Heart left ventricle (tissue), 16 donors: Measurements from ENCODE around the gene MRPS24. TPM values are rescaled to one million over a fixed set of nuclear protein-coding genes. Genes with fewer than 3 reads are reported as not detected.
A peak's percentile ranks its signal among the peaks of the same experiment; 100 is the strongest.

ENCODE experiments used
- ATAC-seq, 4 donors: fragments of 200-7000 bp; cut with Tn5 transposase; one replicate each; pipeline ENCODE4 v1.9.1; 2020 to 2022; ENCODE audit warnings: moderate library complexity in 4 of 4, mild to moderate bottlenecking in 3 of 4, moderate number of reproducible peaks in 1 of 4
- DNase-seq, 5 donors: peaks; one replicate each; pipeline ENCODE4 v3.0.0-alpha.2; 2020
- H3K27ac ChIP-seq, 12 donors: fragments of 200-600 bp; sonication (generic) in 4 of 12; one replicate each; pipeline versions ENCODE4 v1.5.0 to v1.8.0; 2016 to 2022; ENCODE audit warnings: mild to moderate bottlenecking in 2 of 12
- H3K27me3 ChIP-seq, 9 donors: fragments of 200-600 bp; sonication (generic) in 2 of 9; one replicate each; pipeline versions ENCODE4 v1.5.1 to v1.8.0; 2016 to 2022; ENCODE audit warnings: mild to moderate bottlenecking in 3 of 9
- H3K36me3 ChIP-seq, 9 donors: fragments of 200-600 bp; sonication (generic) in 2 of 9; one replicate each; pipeline versions ENCODE4 v1.5.0 to v1.8.0; 2018 to 2022; ENCODE audit warnings: mild to moderate bottlenecking in 2 of 9
- H3K4me1 ChIP-seq, 12 donors: fragments of 200-600 bp; sonication (generic) in 4 of 12; one replicate each; pipeline versions ENCODE4 v1.5.0 to v1.8.0; 2016 to 2022; ENCODE audit warnings: mild to moderate bottlenecking in 3 of 12
- H3K4me3 ChIP-seq, 12 donors: fragments of 200-600 bp; sonication (generic) in 4 of 12; one replicate each; pipeline versions ENCODE4 v1.5.0 to v1.8.0; 2017 to 2022; ENCODE audit warnings: mild to moderate bottlenecking in 9 of 12, moderate library complexity in 4 of 12
- H3K9me3 ChIP-seq, 12 donors: fragments of 200-600 bp; sonication (generic) in 4 of 12; one replicate each; pipeline versions ENCODE4 v1.5.0 to v1.8.0; 2016 to 2022; ENCODE audit warnings: mild to moderate bottlenecking in 1 of 12
- POLR2A ChIP-seq, 2 donors: fragments of 450-650 bp; IDR thresholded peaks; one replicate each; pipeline ENCODE4 v1.6.1; 2017; ENCODE audit warnings: antibody characterized with exemption in 2 of 2, mild to moderate bottlenecking in 2 of 2, moderate library complexity in 2 of 2
- WGBS, 4 donors: extraction: QIAGEN DNeasy Blood & Tissue Kit in 2 of 4; methylation state at CpG; one replicate each; pipeline versions ENCODE4 v1.1.5 to v1.1.7; 2013 to 2018; 5-methylcytosine and 5-hydroxymethylcytosine counted together
- intact Hi-C, 10 donors: fragments of 100-400 bp; cut with DNase I; formaldehyde crosslinking; loops; one replicate each; pipeline versions ENCODE4 v1.11.1 to v1.14.2; 2022
- polyA plus RNA-seq, 2 donors: library from polyadenylated mRNA; stranded (reverse); fragments of 200-250 nt; gene quantifications; one replicate each; pipeline ENCODE4 v1.2.3, GENCODE V29; 2013
- total RNA-seq, 9 donors: library from RNA; depleted of rRNA in 2 of 9; stranded (reverse); fragments of >200 nt in 2 of 9; fragmentation: NEBNext Ultra II Directional in 3 of 9; extraction: Animal tissue kit (Norgen Biotek cat#: 25700) in 3 of 9; gene quantifications; one replicate each; pipeline versions ENCODE4 v1.1.0 to v1.2.4, GENCODE V29; 2016 to 2023
- TF ChIP-seq, protein P1 (sequence below), 12 donors: fragments of 200-600 bp; sonication (generic) in 4 of 12; IDR thresholded peaks; one replicate each; pipeline versions ENCODE4 v1.5.0 to v1.8.0; 2018 to 2022; ENCODE audit warnings: antibody characterized with exemption in 12 of 12, mild to moderate bottlenecking in 5 of 12
- donor health status: ischemic (EF 13 %, LVEDD 7.1; RV severe dilation, severe dysfunction).
- donor health status: healthy with polysubstance abuse.
- donor health status: DM: no; HTN: yes; CAD: no.
- donor health status: DM: no; HTN: no; CAD: no.
- donor health status: ischemic (EF 25% LVEDD 6.9; RV normal size, moderate dysfunction).
- donor health status: ischemic (EF 25% LVEDD 5.7; RV mildly dilated, moderate dysfunction).
- donor health status: healthy.
- donor health status: DM: yes; HTN: yes; CAD: no.
- donor health status: ischemic (EF 35%, LVEDD 5.7; RV mildly dilated, moderate dysfunction).
- donor health status: nonischemic (EF 11% LVEDD 7.7; RV severe dilation, severe dysfunction).
- donor health status: DM: yes; HTN: yes; CAD: no.
- donor health status: PGD.
- donor health status: ischemic (EF 29% LVEDD 5.4; RV normal size, mild dysfunction).
- donor health status: nonischemic (EF 23%, LVEDD 6.1; RV moderate dilation, normal function).

The MRPS24 gene
- total and polyA plus RNA-seq, 11 donors = 118 to 284 (median 159) TPM

GRCh38 chr7:43891069-43891955, 22.0 kb upstream of the MRPS24 start:
- Histone ChIP-seq H3K4me3 (no peak overlapping the region), H3K9me3 (no peaks in the 10 kb centered on the region), H3K27ac (no peak overlapping the region), H3K36me3 (peaks cover 0 to 18% (median 9%) of the 10 kb centered on the region in 9 donors), H3K4me1 (peaks cover 0 to 42% (median 21%) of the 10 kb centered on the region in 12 donors), H3K27me3 (no peaks in the 10 kb centered on the region)
- TF ChIP-seq POLR2A (IDR thresholded peaks at IDR 0.05) = no peak
- TF ChIP-seq, protein P1, sequence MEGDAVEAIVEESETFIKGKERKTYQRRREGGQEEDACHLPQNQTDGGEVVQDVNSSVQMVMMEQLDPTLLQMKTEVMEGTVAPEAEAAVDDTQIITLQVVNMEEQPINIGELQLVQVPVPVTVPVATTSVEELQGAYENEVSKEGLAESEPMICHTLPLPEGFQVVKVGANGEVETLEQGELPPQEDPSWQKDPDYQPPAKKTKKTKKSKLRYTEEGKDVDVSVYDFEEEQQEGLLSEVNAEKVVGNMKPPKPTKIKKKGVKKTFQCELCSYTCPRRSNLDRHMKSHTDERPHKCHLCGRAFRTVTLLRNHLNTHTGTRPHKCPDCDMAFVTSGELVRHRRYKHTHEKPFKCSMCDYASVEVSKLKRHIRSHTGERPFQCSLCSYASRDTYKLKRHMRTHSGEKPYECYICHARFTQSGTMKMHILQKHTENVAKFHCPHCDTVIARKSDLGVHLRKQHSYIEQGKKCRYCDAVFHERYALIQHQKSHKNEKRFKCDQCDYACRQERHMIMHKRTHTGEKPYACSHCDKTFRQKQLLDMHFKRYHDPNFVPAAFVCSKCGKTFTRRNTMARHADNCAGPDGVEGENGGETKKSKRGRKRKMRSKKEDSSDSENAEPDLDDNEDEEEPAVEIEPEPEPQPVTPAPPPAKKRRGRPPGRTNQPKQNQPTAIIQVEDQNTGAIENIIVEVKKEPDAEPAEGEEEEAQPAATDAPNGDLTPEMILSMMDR (IDR thresholded peaks at IDR 0.05) = no peak
- DNase-seq = no peak
- no peak for ATAC-seq
- intact Hi-C loops = no loop called here
- 73 to 80% (median 77%) methylated on average over 12 of the region's 12 CpGs for WGBS, 4 donors

GRCh38 chr7:43890468-43890867, 21.2 kb upstream of the MRPS24 start:
- H3K27me3 ChIP-seq = no peaks in the 10 kb centered on the region
- ATAC-seq (peak in 2 of 4 donors; percentile 18 to 53), DNase-seq (no peak)
- intact Hi-C loops = no loop called here
- H3K9me3 ChIP-seq = no peaks in the 10 kb centered on the region
- peaks cover 0 to 25% (median 17%) of the 10 kb centered on the region in 9 donors for H3K36me3 ChIP-seq
- 94 to 99% (median 96%) methylated on average over 6 of the region's 6 CpGs for WGBS, 4 donors
- no peak overlapping the region for H3K27ac ChIP-seq
- no peak overlapping the region for H3K4me3 ChIP-seq
- no peak for TF ChIP-seq POLR2A (IDR thresholded peaks at IDR 0.05)
- TF ChIP-seq, protein P1 (IDR thresholded peaks at IDR 0.05) = no peak
- H3K4me1 ChIP-seq = peaks cover 0 to 42% (median 21%) of the 10 kb centered on the region in 12 donors

DNA sequence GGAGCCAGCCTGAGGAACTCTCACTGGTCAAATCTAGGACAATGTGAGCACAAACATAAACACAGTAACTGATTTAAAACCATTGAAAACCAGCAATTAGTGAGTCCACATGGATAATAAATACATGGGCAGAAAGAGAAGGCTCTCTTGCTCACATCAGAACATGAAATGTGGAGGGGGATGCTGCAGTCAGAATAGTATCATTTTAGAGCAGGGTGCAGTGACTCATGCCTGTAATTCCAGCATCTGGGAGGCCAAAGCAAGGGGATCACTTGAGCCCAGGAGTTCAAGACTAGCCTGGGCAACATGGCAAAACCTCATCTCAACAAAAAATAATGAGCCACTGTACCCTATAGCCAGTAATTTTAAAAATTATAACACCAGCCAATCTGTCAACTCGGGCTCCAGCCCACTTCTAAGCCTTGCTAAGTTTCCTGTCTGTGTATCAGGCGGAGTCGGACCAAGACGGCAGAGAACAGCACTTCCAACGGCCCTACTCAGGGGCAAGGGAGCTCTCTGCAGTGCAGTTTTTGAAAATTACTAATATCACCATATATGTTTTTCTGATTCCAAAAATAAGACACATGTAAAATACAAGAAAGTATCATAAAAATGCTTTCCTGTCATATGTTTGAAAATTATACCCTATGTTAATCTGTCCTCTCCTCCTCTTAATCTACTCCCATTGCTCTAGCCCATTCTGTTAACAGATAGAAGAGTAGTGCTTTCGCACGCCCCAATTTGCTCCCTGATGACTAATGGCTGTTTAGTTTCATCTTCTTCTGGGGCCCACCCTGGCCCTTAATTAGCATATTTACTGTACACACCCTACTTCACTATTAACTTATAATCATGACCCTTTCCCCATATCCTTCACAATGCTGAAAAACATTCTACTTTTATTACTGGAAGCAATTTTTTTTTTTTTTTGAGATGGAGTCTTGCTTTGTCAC, 20.0 kb upstream of the MRPS24 start:
- H3K36me3 ChIP-seq = peaks cover 0 to 33% (median 29%) of the 10 kb centered on the region in 9 donors
- no peak for DNase-seq
- WGBS, 4 donors = 63 to 72% (median 68%) methylated on average over 7 of the region's 7 CpGs
- H3K4me3 ChIP-seq = no peak overlapping the region
- H3K4me1 ChIP-seq = peaks cover 0 to 42% (median 21%) of the 10 kb centered on the region in 12 donors
- TF ChIP-seq, protein P1 (IDR thresholded peaks at IDR 0.05) = no peak
- TF ChIP-seq POLR2A (IDR thresholded peaks at IDR 0.05) = no peak
- intact Hi-C loops = no loop called here
- no peak overlapping the region for H3K27ac ChIP-seq
- ATAC-seq = peak in 2 of 4 donors; percentile 18 to 36
- H3K27me3 ChIP-seq = no peaks in the 10 kb centered on the region
- H3K9me3 ChIP-seq = no peaks in the 10 kb centered on the region
